Common myeloid progenitor, CD34-positive (primary cell): ENCODE results near the gene CHRM5.

Experiments
- CTCF ChIA-PET: fragments of 350-600 bp; sonication (Branson Sonifier 250); formaldehyde crosslinking; loops from one replicate; lab custom pipeline; 2021; ENCODE audit warnings: antibody characterized with exemption; lab: Charles Lee
- POLR2A ChIA-PET: fragments of 350-600 bp; sonication (Branson Sonifier 250); formaldehyde crosslinking; loops from one replicate; lab custom pipeline; 2021; ENCODE audit warnings: antibody characterized with exemption; lab: Charles Lee
- DNase-seq, 3 donors: peaks; one replicate each; pipeline versions ENCODE4 v3.0.0 to v3.0.0-alpha.2; 2013
- H3K27ac ChIP-seq, 2 experiments: 1 replicate in 1 of 2; 2 replicates in 1 of 2; pipeline ENCODE4 v1.7.0; 2013; ENCODE audit warnings: inconsistent platforms in 2 of 2, low read length in 2 of 2, mild to moderate bottlenecking in 2 of 2, low read depth in 1 of 2, moderate library complexity in 1 of 2; ENCODE audit not compliant: severe bottlenecking in 2 of 2, insufficient read depth in 1 of 2, poor library complexity in 1 of 2
- H3K27me3 ChIP-seq, 5 experiments: replicated peaks in 2 of 5; 1 replicate in 3 of 5; 2 replicates in 2 of 5; pipeline versions ENCODE4 v1.6.1 to v1.7.0; 2013; ENCODE audit warnings: low read length in 4 of 5, mild to moderate bottlenecking in 2 of 5, moderate library complexity in 2 of 5, inconsistent platforms in 1 of 5; ENCODE audit not compliant: insufficient read depth in 5 of 5, control insufficient read depth in 4 of 5
- H3K36me3 ChIP-seq, 4 experiments: 1 replicate in 2 of 4; 2 replicates in 2 of 4; pipeline versions ENCODE4 v1.6.1 to v1.7.0; 2013; ENCODE audit warnings: low read length in 3 of 4, control low read depth in 1 of 4, mild to moderate bottlenecking in 1 of 4; ENCODE audit not compliant: control insufficient read depth in 4 of 4, insufficient read depth in 4 of 4
- H3K4me1 ChIP-seq, 4 experiments: 1 replicate in 3 of 4; 2 replicates in 1 of 4; pipeline versions ENCODE4 v1.6.1 to v1.7.1; 2013; ENCODE audit warnings: low read length in 3 of 4, mild to moderate bottlenecking in 3 of 4, control low read depth in 1 of 4, inconsistent platforms in 1 of 4, moderate library complexity in 1 of 4; ENCODE audit not compliant: control insufficient read depth in 4 of 4, insufficient read depth in 4 of 4; ENCODE audit errors: control extremely low read depth in 1 of 4
- H3K4me3 ChIP-seq, 7 experiments: 1 replicate in 4 of 7; 2 replicates in 3 of 7; pipeline versions ENCODE4 v1.5.1 to v1.7.0; 2013; ENCODE audit warnings: mild to moderate bottlenecking in 7 of 7, low read length in 6 of 7, moderate library complexity in 6 of 7, inconsistent platforms in 2 of 7, low read depth in 2 of 7, control low read depth in 1 of 7; ENCODE audit not compliant: insufficient read depth in 4 of 7, control insufficient read depth in 1 of 7; ENCODE audit errors: extremely low read depth in 1 of 7
- H3K9me3 ChIP-seq, 5 experiments: 1 replicate in 4 of 5; 2 replicates in 1 of 5; pipeline versions ENCODE4 v1.6.1 to v1.7.1; 2013; ENCODE audit warnings: low read length in 4 of 5, mild to moderate bottlenecking in 2 of 5, inconsistent platforms in 1 of 5, low read depth in 1 of 5, moderate library complexity in 1 of 5; ENCODE audit not compliant: control insufficient read depth in 4 of 5, insufficient read depth in 2 of 5; ENCODE audit errors: control extremely low read depth in 1 of 5
- WGBS: methylation state at CpG from one replicate; pipeline ENCODE4 v1.1.5; 2013; ENCODE audit not compliant: insufficient coverage; 5-methylcytosine and 5-hydroxymethylcytosine counted together

CHRM5 gene

GRCh38 chr15:33963831-33964664 lies 4.2 kb upstream of the CHRM5 start:
- 89% methylated on average over 3 of the region's 8 CpGs for WGBS
- Histone ChIP-seq H3K4me1 (peaks cover 0 to 5% (median 2%) of the 10 kb centered on the region in 4 experiments), H3K36me3 (no peaks in the 10 kb centered on the region), H3K4me3 (no peak overlapping the region), H3K27me3 (no peaks in the 10 kb centered on the region), H3K9me3 (no peaks in the 10 kb centered on the region), H3K27ac (no peak overlapping the region)
- DNase-seq: peak; percentile 40 to 64 (median 62)
- POLR2A ChIA-PET: interaction anchor here (0.6 kb wide), 1 partner anchor 198 kb away, joined by 3 read pairs; no protein-coding TSS in a partner anchor
- CTCF ChIA-PET: interaction anchor here (1.0 to 1.5 kb wide), 5 partner anchors 12 to 231 kb away, joined by 3 to 5 read pairs (median 3); no protein-coding TSS in a partner anchor

DNA sequence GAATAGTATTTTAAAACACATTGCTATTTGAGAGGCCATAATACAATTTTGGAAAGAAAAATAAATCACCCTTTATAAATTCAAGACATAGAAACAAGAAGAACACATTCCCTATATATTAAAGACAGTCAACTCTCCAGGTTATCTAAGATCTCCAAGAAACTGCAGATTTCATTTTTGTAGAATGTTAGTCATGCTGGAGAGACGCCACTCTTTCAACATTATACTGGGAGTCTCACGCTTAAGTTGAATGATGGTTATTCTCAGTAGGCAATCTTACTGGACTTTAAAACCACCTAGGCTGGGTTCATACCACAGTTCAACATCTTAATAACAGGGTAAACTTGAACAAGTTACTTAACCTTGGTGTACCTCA lies 3.6 kb upstream of the CHRM5 start:
- ChIA-PET CTCF (interaction anchor here (1.0 to 5.1 kb wide), 5 partner anchors 11 to 232 kb away, joined by 3 to 31 read pairs (median 3); no protein-coding TSS in a partner anchor), POLR2A (interaction anchor here (0.6 kb wide), 1 partner anchor 198 kb away, joined by 3 read pairs; no protein-coding TSS in a partner anchor)
- DNase-seq: no peak
- Histone ChIP-seq H3K27ac (no peak overlapping the region), H3K9me3 (no peaks in the 10 kb centered on the region), H3K4me1 (peaks cover 0 to 5% (median 2%) of the 10 kb centered on the region in 4 experiments), H3K27me3 (no peaks in the 10 kb centered on the region), H3K36me3 (no peaks in the 10 kb centered on the region), H3K4me3 (no peak overlapping the region)
- 100% methylated on average over 2 of the region's 2 CpGs for WGBS

DNA sequence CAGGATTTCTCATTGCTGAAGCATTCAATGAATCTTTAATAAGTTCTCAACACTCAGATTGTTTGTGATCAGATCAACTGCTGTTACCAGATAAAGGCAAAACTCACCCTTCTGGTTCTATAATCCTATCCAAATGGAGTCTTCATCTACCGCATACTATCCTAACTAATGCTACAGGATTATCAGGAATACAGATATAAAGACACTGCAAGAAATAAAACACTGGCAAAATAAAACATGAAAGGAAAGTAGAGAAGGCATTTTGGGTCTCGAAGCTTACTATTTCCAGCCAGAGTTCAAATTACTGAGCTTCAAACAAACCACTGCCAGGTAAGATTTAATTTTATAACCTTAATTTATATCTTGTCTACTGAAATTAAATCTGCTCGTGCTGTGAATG lies 524 bp downstream of the CHRM5 start:
- WGBS: 100% methylated on average over 1 of the region's 3 CpGs
- H3K27me3 ChIP-seq: no peaks in the 10 kb centered on the region
- H3K4me3 ChIP-seq: no peak overlapping the region
- POLR2A ChIA-PET: interaction anchor here (0.7 kb wide), 1 partner anchor 189 kb away, joined by 3 read pairs; no protein-coding TSS in a partner anchor
- no peaks in the 10 kb centered on the region for H3K4me1 ChIP-seq
- H3K9me3 ChIP-seq: no peaks in the 10 kb centered on the region
- no peak for DNase-seq
- no peaks in the 10 kb centered on the region for H3K36me3 ChIP-seq
- no peak overlapping the region for H3K27ac ChIP-seq
- CTCF ChIA-PET: interaction anchor here (0.6 to 5.1 kb wide), 3 partner anchors 8 to 233 kb away, joined by 3 to 31 read pairs (median 3); no protein-coding TSS in a partner anchor

GRCh38 chr15:33971811-33972210 lies 3.5 kb downstream of the CHRM5 start:
- H3K4me3 ChIP-seq: no peak overlapping the region
- WGBS: 100% methylated on average over 2 of the region's 2 CpGs
- CTCF ChIA-PET: no interaction called here
- H3K4me1 ChIP-seq: no peaks in the 10 kb centered on the region
- no peak for DNase-seq
- no peaks in the 10 kb centered on the region for H3K9me3 ChIP-seq
- H3K27me3 ChIP-seq: no peaks in the 10 kb centered on the region
- no peaks in the 10 kb centered on the region for H3K36me3 ChIP-seq
- H3K27ac ChIP-seq: no peak overlapping the region
- POLR2A ChIA-PET: no interaction called here

- no peaks in the 10 kb centered on the region for H3K27me3 ChIP-seq
- DNase-seq: peak in 2 of 3 donors; percentile 8 to 21
- ChIA-PET CTCF (interaction anchor here (0.7 to 1.1 kb wide), 2 partner anchors 9 to 274 kb away, joined by 3 to 4 read pairs; no protein-coding TSS in a partner anchor), POLR2A (no interaction called here)
- no peaks in the 10 kb centered on the region for H3K9me3 ChIP-seq
- WGBS: no CpG with 5 or more reads among the region's 4 CpGs
- H3K4me3 ChIP-seq: no peak overlapping the region
- H3K36me3 ChIP-seq: no peaks in the 10 kb centered on the region
- H3K27ac ChIP-seq: no peak overlapping the region
- no peaks in the 10 kb centered on the region for H3K4me1 ChIP-seq
These were observed 6.8 kb downstream of the CHRM5 start for GRCh38 chr15:33975022-33975565.

DNA sequence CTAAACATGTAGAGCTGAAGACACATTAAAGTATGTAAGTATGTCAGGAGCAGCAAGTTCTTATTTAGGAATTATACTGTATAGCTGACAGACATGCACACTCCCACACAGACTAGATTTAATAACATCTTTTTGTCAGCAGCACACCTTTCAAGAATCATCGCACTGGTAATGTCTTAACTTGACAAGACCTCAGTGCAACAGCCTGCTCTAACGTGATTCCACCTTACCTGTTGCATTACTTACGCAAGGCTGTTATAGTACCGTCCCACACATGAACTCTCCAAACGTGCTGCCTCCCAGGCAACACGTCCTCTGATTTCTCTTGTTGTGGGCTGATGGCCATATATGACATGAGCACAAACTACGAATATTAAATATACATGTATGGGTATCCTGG lies 11.9 kb downstream of the CHRM5 start:
- 100% methylated on average over 3 of the region's 7 CpGs for WGBS
- H3K36me3 ChIP-seq: no peaks in the 10 kb centered on the region
- DNase-seq: no peak
- H3K4me3 ChIP-seq: no peak overlapping the region
- ChIA-PET POLR2A (no interaction called here), CTCF (interaction anchor here (0.7 kb wide), 1 partner anchor 12 kb away, joined by 3 read pairs; no protein-coding TSS in a partner anchor)
- H3K4me1 ChIP-seq: no peaks in the 10 kb centered on the region
- no peaks in the 10 kb centered on the region for H3K27me3 ChIP-seq
- H3K27ac ChIP-seq: no peak overlapping the region
- no peaks in the 10 kb centered on the region for H3K9me3 ChIP-seq

GRCh38 chr15:33982516-33982915 lies 14.2 kb downstream of the CHRM5 start:
- H3K4me3 ChIP-seq: no peak overlapping the region
- WGBS: no CpG with 5 or more reads among the region's 1 CpG
- CTCF ChIA-PET: no interaction called here
- no peaks in the 10 kb centered on the region for H3K9me3 ChIP-seq
- POLR2A ChIA-PET: no interaction called here
- no peak for DNase-seq
- H3K27me3 ChIP-seq: no peaks in the 10 kb centered on the region
- H3K4me1 ChIP-seq: no peaks in the 10 kb centered on the region
- H3K36me3 ChIP-seq: no peaks in the 10 kb centered on the region
- no peak overlapping the region for H3K27ac ChIP-seq
